WI38 (cell line): Measurements from ENCODE around the gene HOXB2.

Experiments
- H3K4me3 ChIP-seq: 2 replicates; pipeline ENCODE4 v1.5.1; 2011; ENCODE audit warnings: low read depth, mild to moderate bottlenecking, control low read depth, low read length
- CTCF ChIP-seq: IDR thresholded peaks from 2 replicates; pipeline ENCODE4 v1.5.1; 2012; ENCODE audit warnings: low read depth, mild to moderate bottlenecking, control low read depth, low read length

Gene HOXB2

GRCh38 chr17:48586355-48587258 lies 41.7 kb upstream of the HOXB2 start:
- peak overlapping the region; percentile 89 for H3K4me3 ChIP-seq
- TF ChIP-seq CTCF, result no peak

GRCh38 chr17:48584223-48584741 lies 39.4 kb upstream of the HOXB2 start:
- no peak for TF ChIP-seq CTCF
- peak overlapping the region; percentile 89 for H3K4me3 ChIP-seq

- H3K4me3 ChIP-seq, result peak overlapping the region; percentile 89
- no peak for TF ChIP-seq CTCF
Observed at GRCh38 chr17:48583708-48584222, 38.9 kb upstream of the HOXB2 start.

- peak overlapping the region; percentile 79 for H3K4me3 ChIP-seq
- TF ChIP-seq CTCF, result no peak
Observed at GRCh38 chr17:48582750-48583069, 37.8 kb upstream of the HOXB2 start.

- H3K4me3 ChIP-seq, result peak overlapping the region; percentile 79
- TF ChIP-seq CTCF, result no peak
Observed at GRCh38 chr17:48579760-48580554, 35.0 kb upstream of the HOXB2 start.

GRCh38 chr17:48579471-48579759 lies 34.5 kb upstream of the HOXB2 start:
- H3K4me3 ChIP-seq, result peak overlapping the region; percentile 79

More at GRCh38 chr17:48579471-48579759, 34.5 kb upstream of the HOXB2 start:
- no peak for TF ChIP-seq CTCF
